Hepatocyte (in vitro differentiated cells): Measurements from ENCODE around the gene IFT27.

ENCODE experiments used
- CTCF ChIP-seq: fragments of 200-600 bp; sonication (generic); IDR thresholded peaks from 2 replicates; pipeline ENCODE4 v1.5.1; 2016; ENCODE audit warnings: antibody characterized with exemption, mild to moderate bottlenecking; ENCODE audit not compliant: poor library complexity
- EZH2 ChIP-seq: fragments of 200-600 bp; sonication (generic); IDR thresholded peaks from 2 replicates; pipeline ENCODE4 v1.6.1; 2016; ENCODE audit warnings: antibody characterized with exemption, mild to moderate bottlenecking, borderline replicate concordance

DNA sequence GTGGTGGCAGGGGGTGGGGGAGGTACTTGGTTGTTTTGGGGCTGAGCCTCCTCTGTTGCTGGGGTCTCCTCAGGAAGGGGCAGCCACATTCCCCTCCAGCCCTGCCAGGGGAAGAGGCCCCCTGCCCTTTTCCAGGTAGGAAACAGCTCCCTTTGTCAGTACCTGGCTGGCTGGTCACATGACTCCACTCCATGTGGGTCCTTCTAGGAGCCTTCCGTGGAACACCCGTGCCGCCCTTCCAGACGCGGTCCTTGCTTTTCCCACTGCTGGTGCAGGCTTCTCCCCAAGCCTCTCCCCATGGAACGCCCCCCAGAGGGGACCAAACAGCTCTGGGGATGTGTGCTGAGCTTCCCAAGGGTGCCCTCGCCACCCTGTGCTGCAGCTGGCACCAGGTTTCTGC is 19.9 kb downstream of the IFT27 start:
- TF ChIP-seq CTCF (no peak), EZH2 (no peak)
